ENCODE results near the gene TMEM91. TPM values are rescaled to one million over a fixed set of nuclear protein-coding genes. Genes with fewer than 3 reads are reported as not detected.

The TMEM91 gene
- total and polyA plus RNA-seq, 2 of the 8 experiments (the other 6 are each of a cell fraction or from before 2014, with no cell fraction given) = 5.3 to 7.4 TPM

- H2BK20ac ChIP-seq (ENCODE audit: low read length) = no peak overlapping the region
- no peak overlapping the region for H3K4ac ChIP-seq (replicated peaks; ENCODE audit: insufficient read length, low read depth, low read length)
- H3K79me1 ChIP-seq (ENCODE audit: low read depth, low read length) = no peaks in the 10 kb centered on the region; the same call in 1 of the 2 replicates
- no peak overlapping the region for H2BK15ac ChIP-seq (ENCODE audit: low read length)
- H4K91ac ChIP-seq (replicated peaks; ENCODE audit: insufficient read length, low read length) = no peak overlapping the region
- TF ChIP-seq CEBPB (IDR thresholded peaks at IDR 0.05; ENCODE audit: low read depth, low read length) = no peak
- H2AK5ac ChIP-seq (ENCODE audit: low read depth, low read length) = no peak overlapping the region
- H3K9me3 ChIP-seq (ENCODE audit: insufficient read depth in 2 of 2, low read depth in 1 of 2, low read length in 1 of 2) = no peaks in the 10 kb centered on the region
- no peak overlapping the region for H2AFZ ChIP-seq (ENCODE audit: low read length)
- no peak for FAIRE-seq
- ChIA-PET POLR2A (ENCODE audit: partially characterized antibody) (interaction anchor here (0.9 to 5.4 kb wide), 3 partner anchors 8 to 81 kb away, joined by 3 to 29 read pairs (median 3); partner anchors contain the start of genes B9D2 and CCDC97), CTCF (ENCODE audit: partially characterized antibody) (interaction anchor here (0.5 to 8.0 kb wide), 9 partner anchors 9 to 579 kb away, joined by 3 to 37 read pairs (median 4); partner anchors contain the start of gene B9D2)
- no peak overlapping the region for H3K4me3 ChIP-seq (ENCODE audit: extremely low read depth in 1 of 4, insufficient read depth in 2 of 4, low read depth in 3 of 4, low read length in 4 of 4)
- no peak overlapping the region for H3K18ac ChIP-seq (ENCODE audit: extremely low read depth, low read length)
- peak overlapping the region; percentile 17; the same call in 1 of the 2 replicates for H4K8ac ChIP-seq (ENCODE audit: extremely low read depth, insufficient read depth, low read length)
- no peak overlapping the region for H4K5ac ChIP-seq (ENCODE audit: insufficient read length, low read depth, low read length)
- no peaks in the 10 kb centered on the region for H3K79me2 ChIP-seq (ENCODE audit: control insufficient read depth in 1 of 2, insufficient read depth in 2 of 2, low read length in 2 of 2)
- peaks cover 26% of the 10 kb centered on the region for H3K23me2 ChIP-seq (ENCODE audit: low read depth, low read length)
- H3K9ac ChIP-seq (replicated peaks in 1 of 4; ENCODE audit: extremely low read depth in 1 of 4, low read depth in 3 of 4, low read length in 3 of 4) = no peak overlapping the region
- peaks cover 0 to 14% (median 4%) of the 10 kb centered on the region in 4 experiments; a peak in 5 of 7 replicates for H3K4me1 ChIP-seq (replicated peaks in 1 of 4; ENCODE audit: control insufficient read depth in 3 of 4, insufficient read depth in 4 of 4, low read length in 3 of 4)
- no peak overlapping the region for H3K4me2 ChIP-seq (ENCODE audit: insufficient read depth in 1 of 2, low read depth in 2 of 2, low read length in 2 of 2)
- no peak overlapping the region for H3K56ac ChIP-seq (replicated peaks; ENCODE audit: insufficient read length, low read depth, low read length)
- H2BK120ac ChIP-seq (replicated peaks; ENCODE audit: low read depth, low read length) = no peak overlapping the region
- DNase-seq (ENCODE audit: low read depth in 1 of 2, low spot score in 2 of 2) = no peak
- no peak overlapping the region for H3K27ac ChIP-seq (ENCODE audit: low read depth, low read length)
- H4K20me1 ChIP-seq (replicated peaks in 1 of 2; ENCODE audit: control insufficient read depth in 1 of 2, insufficient read depth in 2 of 2, low read length in 2 of 2) = peaks cover 0 to 7% of the 10 kb centered on the region in 2 experiments
- WGBS, 2 experiments (ENCODE audit: extremely low coverage in 1 of 2, insufficient coverage in 1 of 2, insufficient read length in 1 of 2, insufficient replicate concordance in 2 of 2, low coverage in 1 of 2, low lambda C conversion rate in 2 of 2, missing lambda C conversion rate in 1 of 2) = 73% methylated on average over 3 of the region's 3 CpGs; no CpG with 5 or more reads in 1 of the 2 experiments
- no peaks in the 10 kb centered on the region for H3K36me3 ChIP-seq (ENCODE audit: control insufficient read depth in 2 of 4, insufficient read depth in 4 of 4, low read length in 3 of 4)
- no peak overlapping the region for H3K23ac ChIP-seq (ENCODE audit: insufficient read length)
- H2BK12ac ChIP-seq (ENCODE audit: low read depth, low read length) = no peak overlapping the region
- peaks cover 10 to 28% (median 22%) of the 10 kb centered on the region in 4 experiments for H3K27me3 ChIP-seq (replicated peaks in 1 of 4; ENCODE audit: control insufficient read depth in 3 of 4, extremely low read depth in 1 of 4, insufficient read depth in 3 of 4, low read length in 3 of 4)
- H2BK5ac ChIP-seq (ENCODE audit: low read depth, low read length) = no peak overlapping the region
- no peak overlapping the region for H3K14ac ChIP-seq (ENCODE audit: insufficient read length)
Observed at GRCh38 chr19:41355802-41356201, 20.5 kb upstream of the TMEM91 start.

All from H1 (cell line).